ENCODE results near the gene RAB42.
"Not testable (repeated sequence)": the region's sequence is repeated elsewhere in the genome, so short reads cannot be mapped to it uniquely, and the experiment has no call there.

The RAB42 gene

DNA sequence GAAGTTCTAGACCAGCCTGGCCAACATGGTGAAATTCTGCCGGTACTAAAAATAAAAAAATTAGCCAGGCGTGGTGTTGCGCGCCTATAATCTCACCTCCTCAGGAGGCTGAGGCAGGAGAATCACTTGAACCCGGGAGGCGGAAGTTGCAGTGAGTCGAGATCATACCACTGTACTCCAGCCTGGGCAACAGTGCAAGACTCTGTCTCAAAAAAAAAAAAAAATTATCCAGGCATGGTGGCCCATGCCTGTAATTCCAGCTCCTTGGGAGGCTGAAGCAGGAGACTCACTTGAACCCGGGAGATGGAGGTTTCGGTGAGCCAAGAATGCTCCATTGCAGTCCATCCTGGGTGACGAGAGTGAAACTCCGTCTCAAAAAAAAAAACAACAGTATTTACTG lies 18.5 kb upstream of the RAB42 start:
- TF ChIP-seq POLR2A (IDR thresholded peaks at IDR 0.05; ENCODE audit: low read depth, low read length): no peak
- TF ChIP-seq POLR2AphosphoS5 (IDR thresholded peaks at IDR 0.05; ENCODE audit: low read depth, low read length): no peak
- TF ChIP-seq TAF1 (IDR thresholded peaks at IDR 0.05; ENCODE audit: borderline replicate concordance, low read depth, low read length): no peak
- no peak for DNase-seq (ENCODE audit: insufficient read length)
- FAIRE-seq: no peak

DNA sequence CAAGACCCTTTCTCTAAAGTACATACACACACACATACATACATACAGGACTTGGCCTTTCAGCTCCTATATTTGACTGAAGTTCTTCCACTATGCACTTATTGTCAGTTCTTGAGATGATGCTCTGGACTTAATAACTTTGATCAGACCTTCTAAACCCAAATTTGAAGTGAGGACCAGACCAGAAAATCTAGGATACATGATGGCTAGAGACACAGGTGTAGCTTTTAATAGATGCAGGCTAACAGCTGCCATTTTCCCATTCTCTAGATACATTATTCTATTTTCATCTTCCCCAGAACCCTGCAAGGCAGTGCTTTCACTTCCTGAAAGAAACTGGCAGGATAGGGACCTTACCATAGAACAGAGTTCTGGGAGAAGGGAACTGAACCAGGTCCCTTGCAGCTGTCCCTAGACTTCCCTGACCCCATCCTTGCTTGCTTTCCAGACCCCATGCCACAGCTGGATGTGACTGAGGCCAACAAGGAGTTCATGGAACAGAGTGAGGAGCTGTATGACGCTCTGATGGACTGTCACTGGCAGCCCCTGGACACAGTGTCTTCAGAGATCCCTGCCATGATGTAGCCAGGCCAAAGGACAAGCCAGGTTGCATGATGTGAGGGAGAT lies 14.9 kb upstream of the RAB42 start:
- FAIRE-seq (no peak), DNase-seq (ENCODE audit: insufficient read length) (no peak)
- TF ChIP-seq TAF1 (IDR thresholded peaks at IDR 0.05; ENCODE audit: borderline replicate concordance, low read depth, low read length): no peak
- TF ChIP-seq POLR2AphosphoS5 (IDR thresholded peaks at IDR 0.05; ENCODE audit: low read depth, low read length): peak; percentile 80
- peak; percentile 30 for TF ChIP-seq POLR2A (IDR thresholded peaks at IDR 0.05; ENCODE audit: low read depth, low read length)

DNA sequence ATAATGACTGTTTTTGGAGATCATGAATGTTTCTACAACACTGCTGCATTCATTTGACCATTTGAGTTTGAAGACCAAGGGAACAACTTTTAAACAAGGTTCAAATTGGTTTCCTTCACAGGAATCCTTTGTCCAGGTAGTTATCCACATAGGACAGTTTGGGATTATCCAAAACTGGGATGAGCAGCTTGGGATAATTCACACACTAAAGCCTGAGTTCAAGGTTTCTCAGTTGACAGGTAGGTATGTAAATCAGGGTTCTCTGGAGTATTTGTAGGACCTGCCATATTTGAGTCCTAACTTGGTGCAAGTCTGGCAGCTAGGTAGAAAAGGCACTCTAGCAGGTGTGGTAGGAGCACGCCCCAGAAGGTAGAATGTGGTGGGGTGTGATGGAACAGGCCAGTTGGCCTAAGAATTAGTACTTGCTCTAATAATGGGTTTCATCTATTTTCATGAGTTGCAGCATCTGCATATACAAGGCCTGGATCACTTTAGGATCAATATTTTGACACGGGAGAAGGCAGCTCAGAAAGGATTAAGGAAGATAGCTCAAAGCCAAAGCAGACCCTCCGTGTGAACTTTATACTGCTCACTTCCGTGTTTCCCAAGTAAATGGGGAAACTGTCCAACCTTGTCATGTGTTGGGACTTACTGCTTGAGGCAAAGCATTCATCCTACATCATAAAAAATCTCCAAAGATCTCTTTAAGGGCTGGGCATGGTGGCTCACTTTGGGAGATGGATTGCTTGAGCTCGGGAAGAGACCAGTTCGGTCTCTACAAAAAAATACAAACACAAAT lies 14.1 kb upstream of the RAB42 start:
- no peak for FAIRE-seq
- DNase-seq (ENCODE audit: insufficient read length): no peak
- TF ChIP-seq POLR2AphosphoS5 (IDR thresholded peaks at IDR 0.05; ENCODE audit: low read depth, low read length): peak; percentile 71; the same call in 1 of the 2 replicates
- TF ChIP-seq TAF1 (IDR thresholded peaks at IDR 0.05; ENCODE audit: borderline replicate concordance, low read depth, low read length): no peak

DNA sequence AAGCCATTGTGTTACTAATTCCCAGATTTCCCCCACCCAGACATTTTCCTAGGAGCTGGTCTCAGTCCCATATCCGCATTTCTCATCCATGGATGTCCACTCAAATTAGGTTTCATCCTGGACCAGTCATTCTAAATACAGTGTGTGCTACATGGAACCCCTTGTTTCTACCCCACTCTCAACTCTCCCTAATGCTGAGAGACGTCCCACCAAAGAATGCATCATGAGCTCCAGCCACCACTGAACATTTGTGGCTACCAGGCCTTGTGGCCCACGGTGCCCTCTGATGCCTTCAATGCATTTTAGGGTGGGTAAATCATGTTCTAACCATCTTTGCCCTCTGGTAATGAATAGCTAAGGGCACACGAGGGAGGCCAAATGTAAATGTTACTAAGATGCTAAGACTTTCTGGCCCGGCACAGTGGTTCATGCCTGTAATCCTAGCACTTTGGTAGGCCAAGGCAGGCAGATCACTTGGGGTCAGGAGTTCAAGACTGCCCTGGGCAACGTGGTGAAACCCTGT lies 13.3 kb upstream of the RAB42 start:
- DNase-seq (ENCODE audit: insufficient read length) (no peak), FAIRE-seq (no peak)
- TF ChIP-seq POLR2AphosphoS5 (IDR thresholded peaks at IDR 0.05; ENCODE audit: low read depth, low read length) (no peak; the same call in 1 of the 2 replicates), TAF1 (IDR thresholded peaks at IDR 0.05; ENCODE audit: borderline replicate concordance, low read depth, low read length) (no peak), POLR2A (IDR thresholded peaks at IDR 0.05; ENCODE audit: low read depth, low read length) (no peak; the same call in 1 of the 2 replicates)

DNA sequence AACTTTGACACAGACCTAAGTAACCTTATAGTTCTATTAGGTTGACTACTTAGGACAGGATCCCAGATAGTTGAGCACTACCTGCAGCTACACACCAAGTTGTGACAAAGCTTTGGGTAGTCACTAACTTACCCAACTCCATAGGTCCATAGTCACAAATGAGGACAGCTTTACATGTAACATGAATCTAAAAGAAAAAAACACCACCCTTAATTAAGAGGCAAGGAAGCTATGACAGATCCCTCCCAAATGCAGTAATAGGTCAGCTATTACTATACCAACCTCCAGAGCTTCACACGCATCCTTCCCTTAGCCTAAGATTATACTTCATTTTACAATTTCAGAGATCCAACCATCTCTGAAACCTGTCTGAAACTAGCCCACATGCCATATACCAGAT lies 12.7 kb upstream of the RAB42 start:
- TF ChIP-seq TAF1 (IDR thresholded peaks at IDR 0.05; ENCODE audit: borderline replicate concordance, low read depth, low read length) (no peak), POLR2AphosphoS5 (IDR thresholded peaks at IDR 0.05; ENCODE audit: low read depth, low read length) (0 out of 2 replicates have a peak, but pooled peaks have one; percentile 48)
- FAIRE-seq (no peak), DNase-seq (ENCODE audit: insufficient read length) (no peak)

DNA sequence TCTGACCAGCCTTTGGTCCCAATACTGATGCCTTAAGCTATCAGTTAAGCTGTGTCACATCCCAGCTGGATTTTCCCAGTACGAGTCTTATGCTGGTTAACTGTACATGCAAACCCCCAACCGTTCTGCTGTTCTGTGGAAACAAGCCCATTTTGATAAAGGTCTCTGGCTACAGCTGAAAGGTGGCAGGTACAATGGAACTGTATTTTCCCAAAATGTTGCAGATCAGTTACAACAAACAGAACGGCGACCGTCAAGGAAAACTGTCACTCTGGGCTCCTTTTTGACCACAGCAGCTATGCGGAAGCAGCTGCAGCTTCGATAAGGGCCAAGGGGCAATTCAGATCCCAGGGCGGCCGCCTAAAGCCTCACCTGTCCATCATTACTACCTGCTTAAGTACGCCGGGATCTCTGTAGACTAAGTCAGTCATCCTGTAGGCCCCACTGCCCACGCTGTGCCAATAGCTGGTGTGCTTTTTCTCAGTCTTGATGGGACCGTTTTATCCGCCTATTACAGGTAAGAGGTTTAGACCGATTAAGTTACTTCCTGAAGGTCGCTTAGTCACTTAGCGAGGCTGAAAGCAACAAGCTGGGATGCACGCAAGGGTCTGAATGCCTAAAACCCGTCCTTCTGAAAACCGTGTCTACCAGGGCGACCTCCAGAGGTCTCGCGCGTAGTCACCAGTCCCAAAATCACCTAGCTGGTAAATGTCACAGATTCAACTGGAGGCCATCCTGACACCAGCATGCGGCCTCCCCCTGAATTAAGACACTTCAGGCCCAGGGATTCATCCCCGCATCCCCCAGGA lies 11.1 kb upstream of the RAB42 start:
- FAIRE-seq: no peak
- DNase-seq (ENCODE audit: insufficient read length): no peak
- TF ChIP-seq POLR2A (IDR thresholded peaks at IDR 0.05; ENCODE audit: low read depth, low read length) (no peak; the same call in 1 of the 2 replicates), TAF1 (IDR thresholded peaks at IDR 0.05; ENCODE audit: borderline replicate concordance, low read depth, low read length) (no peak), POLR2AphosphoS5 (IDR thresholded peaks at IDR 0.05; ENCODE audit: low read depth, low read length) (no peak)

DNA sequence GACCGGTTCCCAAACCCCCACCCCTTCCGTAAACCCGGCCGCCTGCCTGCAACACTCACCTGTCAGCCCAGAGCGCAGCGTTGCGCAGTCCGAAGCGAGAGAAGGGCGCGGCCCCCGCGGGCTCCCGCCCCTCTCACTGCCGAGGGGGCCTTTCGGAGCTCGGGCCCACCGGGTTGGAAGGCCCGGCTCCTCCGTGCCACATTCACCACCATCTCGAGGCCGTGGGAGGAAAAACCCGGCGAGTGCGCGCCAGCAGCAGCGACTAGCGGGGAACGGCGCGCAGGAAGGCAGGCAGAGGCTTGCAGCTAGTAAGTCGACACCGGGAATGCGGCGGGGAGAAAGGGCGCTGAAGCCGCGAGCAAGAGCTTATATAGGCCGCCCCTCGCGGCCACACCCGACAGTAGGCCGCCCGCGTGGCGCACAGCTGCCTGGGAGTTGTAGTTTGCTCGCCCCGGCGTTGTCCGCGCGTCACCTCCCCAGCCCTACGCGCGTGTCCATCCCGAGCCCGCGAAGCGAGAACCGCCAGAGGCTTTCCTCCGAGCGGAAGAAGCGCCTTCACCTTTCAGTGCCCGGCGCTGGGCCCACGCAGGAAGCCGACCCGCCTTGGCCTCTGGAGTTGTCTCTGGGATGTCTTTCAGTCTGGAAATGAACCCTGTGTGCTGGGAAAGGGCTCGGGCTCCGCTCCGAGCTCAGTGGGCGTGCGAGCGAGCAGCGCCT lies 10.4 kb upstream of the RAB42 start:
- FAIRE-seq (peak; percentile 78), DNase-seq (ENCODE audit: insufficient read length) (peak; percentile 88)
- peak; percentile 100 for TF ChIP-seq POLR2AphosphoS5 (IDR thresholded peaks at IDR 0.05; ENCODE audit: low read depth, low read length)
- TF ChIP-seq TAF1 (IDR thresholded peaks at IDR 0.05; ENCODE audit: borderline replicate concordance, low read depth, low read length): peak; percentile 100
- TF ChIP-seq POLR2A (IDR thresholded peaks at IDR 0.05; ENCODE audit: low read depth, low read length): peak; percentile 100

DNA sequence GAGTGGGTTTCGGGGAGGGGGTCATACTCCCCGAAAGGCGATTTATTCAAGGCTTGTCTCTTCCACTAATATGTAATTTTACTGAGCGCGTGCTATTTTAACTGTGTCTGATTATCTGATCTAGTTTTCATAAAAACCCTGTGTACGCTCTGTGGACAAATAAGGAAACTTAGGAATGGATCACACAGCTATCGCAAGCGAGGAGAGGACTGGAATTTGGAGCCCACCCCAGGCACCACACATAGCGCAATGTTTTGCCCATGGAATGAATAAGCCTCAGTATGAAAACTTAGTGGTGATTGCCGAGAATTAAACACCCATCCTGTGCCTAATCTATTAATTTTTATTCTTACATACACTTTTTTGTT lies 9.8 kb upstream of the RAB42 start:
- no peak for FAIRE-seq
- TF ChIP-seq POLR2AphosphoS5 (IDR thresholded peaks at IDR 0.05; ENCODE audit: low read depth, low read length) (no peak), POLR2A (IDR thresholded peaks at IDR 0.05; ENCODE audit: low read depth, low read length) (no peak), TAF1 (IDR thresholded peaks at IDR 0.05; ENCODE audit: borderline replicate concordance, low read depth, low read length) (no peak)
- DNase-seq (ENCODE audit: insufficient read length): no peak

DNA sequence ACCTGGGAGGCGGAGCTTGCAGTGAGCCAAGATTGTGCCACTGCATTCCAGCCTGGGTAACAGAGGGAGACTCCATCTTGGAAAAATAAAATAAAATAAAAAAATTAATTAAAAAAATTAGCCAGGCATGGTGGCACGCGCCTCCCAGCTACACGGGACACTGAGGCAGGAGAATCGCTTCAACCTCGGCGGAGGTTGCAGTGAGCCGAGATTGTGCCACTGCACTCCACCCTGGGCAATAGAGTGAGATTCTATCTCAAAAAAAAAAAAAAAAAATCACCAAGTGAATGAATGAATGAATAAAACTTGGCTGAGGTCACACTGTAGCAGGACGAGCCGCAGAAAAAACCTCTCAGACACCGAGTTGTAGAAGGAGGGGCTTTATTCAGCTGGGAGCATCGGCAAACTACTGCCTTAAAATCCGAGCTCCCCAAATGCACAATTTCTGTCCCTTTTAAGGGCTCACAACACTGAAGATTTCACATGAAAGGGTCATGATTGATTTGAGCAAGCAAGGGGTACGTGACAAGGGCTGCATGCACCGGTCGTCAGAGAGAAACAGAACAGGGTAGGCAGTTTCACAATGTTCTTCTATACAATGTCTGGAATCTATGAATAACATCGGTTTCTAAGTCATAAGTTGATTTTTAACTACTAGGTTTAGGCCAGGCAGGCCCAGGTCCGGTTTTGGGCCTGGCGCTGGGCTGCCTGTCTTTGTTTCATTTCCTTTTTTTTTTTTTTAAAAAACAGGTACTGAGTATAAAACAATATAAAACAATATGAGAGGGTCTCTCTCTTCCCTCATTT lies 5.3 kb upstream of the RAB42 start:
- DNase-seq (ENCODE audit: insufficient read length); FAIRE-seq: not testable (repeated sequence)

DNA sequence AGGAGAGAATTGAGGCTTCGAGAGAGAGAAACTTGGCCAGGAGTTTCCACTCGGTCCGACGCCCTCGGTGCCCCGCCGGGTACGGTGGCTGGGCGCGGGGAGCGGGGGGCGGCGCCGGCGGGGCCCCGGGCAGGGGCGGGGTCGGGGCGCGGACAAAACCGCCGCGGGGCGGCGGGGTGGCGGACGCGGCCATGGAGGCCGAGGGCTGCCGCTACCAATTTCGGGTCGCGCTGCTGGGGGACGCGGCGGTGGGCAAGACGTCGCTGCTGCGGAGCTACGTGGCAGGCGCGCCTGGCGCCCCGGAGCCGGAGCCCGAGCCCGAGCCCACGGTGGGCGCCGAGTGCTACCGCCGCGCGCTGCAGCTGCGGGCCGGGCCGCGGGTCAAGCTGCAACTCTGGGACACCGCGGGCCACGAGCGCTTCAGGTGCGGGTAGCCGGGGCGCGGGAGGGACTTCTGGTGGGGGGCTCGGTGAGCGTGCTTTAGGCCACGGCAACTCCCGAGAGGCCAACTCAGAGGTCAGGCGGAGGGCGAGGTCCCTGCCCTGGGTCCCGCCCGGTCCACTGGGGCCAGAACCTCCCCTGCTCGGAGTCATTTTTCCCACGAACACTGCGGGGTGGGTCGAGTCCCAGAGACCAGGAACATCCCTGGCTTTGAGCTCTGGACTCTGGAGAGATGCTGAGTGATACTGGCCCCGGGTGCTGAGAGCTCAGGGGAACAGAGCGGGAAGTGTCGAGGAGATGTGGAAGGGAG lies 431 bp downstream of the RAB42 start:
- TF ChIP-seq POLR2A (IDR thresholded peaks at IDR 0.05; ENCODE audit: low read depth, low read length): no peak
- TF ChIP-seq TAF1 (IDR thresholded peaks at IDR 0.05; ENCODE audit: borderline replicate concordance, low read depth, low read length): no peak
- TF ChIP-seq POLR2AphosphoS5 (IDR thresholded peaks at IDR 0.05; ENCODE audit: low read depth, low read length): no peak
- no peak for DNase-seq (ENCODE audit: insufficient read length)
- no peak for FAIRE-seq

DNA sequence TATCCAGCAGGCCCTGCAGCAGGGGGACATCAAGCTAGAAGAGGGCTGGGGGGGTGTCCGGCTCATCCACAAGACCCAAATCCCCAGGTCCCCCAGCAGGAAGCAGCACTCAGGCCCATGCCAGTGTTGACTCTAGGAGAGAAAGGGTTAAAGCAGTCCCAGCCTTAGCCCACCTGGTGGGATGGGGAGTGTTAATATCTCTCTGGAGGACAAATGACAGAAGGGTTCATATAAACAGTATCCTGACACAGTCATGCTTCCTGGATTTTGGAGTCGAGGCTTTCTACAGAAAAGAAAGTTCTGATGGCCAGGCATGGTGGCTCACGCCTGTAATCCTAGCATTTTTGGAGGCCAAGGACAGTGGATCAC lies 1.9 kb downstream of the RAB42 start:
- not testable (repeated sequence) for DNase-seq (ENCODE audit: insufficient read length); FAIRE-seq

DNA sequence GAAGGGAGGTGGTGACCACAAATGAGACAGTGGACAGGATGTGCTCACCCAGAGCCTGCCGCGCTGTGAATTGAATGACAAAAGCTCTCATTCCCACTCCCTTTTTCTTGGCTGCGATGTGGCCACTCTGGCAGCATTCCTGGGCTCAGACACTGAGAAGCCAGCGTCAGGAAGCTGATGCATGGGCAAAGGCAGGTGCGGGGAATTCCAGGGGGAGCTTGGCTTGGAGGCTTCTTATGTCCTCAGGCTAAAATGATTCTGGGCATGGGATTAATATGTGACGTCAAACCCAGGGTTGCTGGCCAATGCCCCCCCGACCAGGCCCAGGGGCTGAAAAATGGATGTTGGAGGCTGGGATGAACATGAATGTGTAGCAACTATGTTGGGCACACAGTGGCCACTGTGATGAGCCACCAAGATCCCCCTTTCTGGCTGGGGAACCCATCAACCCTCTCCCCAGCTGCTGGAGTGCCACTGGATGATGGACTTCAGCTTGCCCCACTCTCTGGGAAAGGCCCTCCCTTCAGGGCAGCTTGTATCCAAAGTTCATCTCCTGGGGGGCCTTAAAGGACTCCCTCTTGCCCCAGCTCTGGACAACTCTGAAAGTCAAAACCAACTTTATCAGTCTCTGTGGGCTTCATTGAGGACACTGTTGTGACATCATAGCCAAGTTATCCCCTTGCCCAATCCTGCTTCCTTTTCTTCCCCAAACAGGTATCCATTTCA lies 2.8 kb downstream of the RAB42 start:
- not testable (repeated sequence) for FAIRE-seq; DNase-seq (ENCODE audit: insufficient read length)

Measured in GM12892 (cell line).